Neural progenitor cell (in vitro differentiated cells): ENCODE data around the gene GPA33. TPM values are rescaled to one million over a fixed set of nuclear protein-coding genes. Genes with fewer than 3 reads are reported as not detected.

Experiments used
- DNase-seq: peaks from one replicate; pipeline ENCODE4 v3.0.0-alpha.2; 2016; ENCODE audit warnings: low spot score
- H2AFZ ChIP-seq: fragments of 200-600 bp; sonication (generic); replicated peaks from 2 replicates; pipeline ENCODE4 v1.6.1; 2016; ENCODE audit warnings: antibody characterized with exemption
- H3F3A ChIP-seq: fragments of 200-600 bp; sonication (generic); 2 replicates; pipeline ENCODE4 v1.6.1; 2016; ENCODE audit warnings: antibody characterized with exemption, low read depth
- H3K27ac ChIP-seq: fragments of 200-600 bp; sonication (generic); 2 replicates; pipeline ENCODE4 v1.5.1; 2016; ENCODE audit warnings: mild to moderate bottlenecking
- H3K27me3 ChIP-seq: fragments of 200-600 bp; sonication (generic); 2 replicates; pipeline ENCODE4 v1.6.1; 2016; ENCODE audit warnings: mild to moderate bottlenecking, moderate library complexity
- H3K36me3 ChIP-seq: fragments of 200-600 bp; sonication (generic); 2 replicates; pipeline ENCODE4 v1.5.1; 2016
- H3K4me1 ChIP-seq: fragments of 200-600 bp; sonication (generic); 2 replicates; pipeline ENCODE4 v1.6.1; 2016; ENCODE audit warnings: mixed run types
- H3K4me2 ChIP-seq: fragments of 200-600 bp; sonication (generic); 2 replicates; pipeline ENCODE4 v1.6.1; 2016
- H3K4me3 ChIP-seq: fragments of 200-600 bp; sonication (generic); 2 replicates; pipeline ENCODE4 v1.5.1; 2016
- H3K79me2 ChIP-seq: fragments of 200-600 bp; sonication (generic); 2 replicates; pipeline ENCODE4 v1.6.1; 2016; ENCODE audit warnings: low read depth
- H3K9ac ChIP-seq: fragments of 200-600 bp; sonication (generic); 2 replicates; pipeline ENCODE4 v1.6.1; 2016
- H3K9me3 ChIP-seq: fragments of 200-600 bp; sonication (generic); 2 replicates; pipeline ENCODE4 v1.5.1; 2016; ENCODE audit warnings: low read depth
- H4K20me1 ChIP-seq: fragments of 200-600 bp; sonication (generic); 2 replicates; pipeline ENCODE4 v1.6.1; 2016; ENCODE audit warnings: low read depth
- H3K27ac Mint-ChIP-seq: 3 replicates; pipeline ENCODE4 v1.8.0; 2021; ENCODE audit warnings: mixed read lengths
- H3K27me3 Mint-ChIP-seq: 2 replicates; pipeline ENCODE4 v1.8.0; 2022; ENCODE audit warnings: low read depth, mild to moderate bottlenecking, inconsistent platforms, moderate library complexity, mixed read lengths; ENCODE audit not compliant: insufficient read depth
- H3K36me3 Mint-ChIP-seq: 3 replicates; pipeline ENCODE4 v1.8.0; 2021; ENCODE audit warnings: mixed read lengths
- H3K4me1 Mint-ChIP-seq: 3 replicates; pipeline ENCODE4 v1.8.0; 2021; ENCODE audit warnings: mixed read lengths
- H3K4me3 Mint-ChIP-seq: 3 replicates; pipeline ENCODE4 v1.8.0; 2021; ENCODE audit warnings: mild to moderate bottlenecking, moderate library complexity, mixed read lengths
- H3K9me3 Mint-ChIP-seq: 3 replicates; pipeline ENCODE4 v1.8.0; 2020; ENCODE audit warnings: mixed read lengths
- CTCF ChIP-seq: fragments of 200-600 bp; sonication (generic); IDR thresholded peaks from 2 replicates; pipeline ENCODE4 v1.5.1; 2017; ENCODE audit warnings: antibody characterized with exemption, mild to moderate bottlenecking
- EZH2 ChIP-seq: fragments of 200-600 bp; sonication (generic); IDR thresholded peaks from 2 replicates; pipeline ENCODE4 v1.6.1; 2017; ENCODE audit warnings: antibody characterized with exemption, mild to moderate bottlenecking, moderate library complexity
- EZH2phosphoT487 ChIP-seq: fragments of 200-600 bp; sonication (generic); IDR thresholded peaks from 2 replicates; pipeline ENCODE4 v1.6.1; 2017; ENCODE audit warnings: antibody characterized with exemption
- total RNA-seq: library from RNA; depleted of rRNA; stranded (reverse); fragments of >200 nt; gene quantifications from 2 replicates; pipeline ENCODE4 v1.2.3, GENCODE V29; 2015; ENCODE audit warnings: low replicate concordance

Gene GPA33
- total RNA-seq, 1 donor from 2014 or later, result 0.52 TPM

GRCh38 chr1:167116174-167116573, 26.0 kb upstream of the GPA33 start:
- Histone ChIP-seq H3K4me3 (no peak overlapping the region), H3K4me2 (no peak overlapping the region), H3K27me3 (peaks cover 12% of the 10 kb centered on the region), H3K27ac (no peak overlapping the region), H3K36me3 (no peaks in the 10 kb centered on the region), H3F3A (peaks cover 4% of the 10 kb centered on the region), H3K9ac (no peak overlapping the region), H3K79me2 (no peaks in the 10 kb centered on the region), H3K4me1 (peaks cover 8% of the 10 kb centered on the region), H3K9me3 (no peaks in the 10 kb centered on the region), H4K20me1 (no peaks in the 10 kb centered on the region), H2AFZ (no peak overlapping the region)
- no peak for TF ChIP-seq CTCF
- no peak for TF ChIP-seq EZH2phosphoT487
- TF ChIP-seq EZH2, result no peak
- Mint-ChIP-seq H3K4me1 (peaks cover 14% of the 10 kb centered on the region), H3K4me3 (no peak overlapping the region), H3K27me3 (peaks cover 2% of the 10 kb centered on the region), H3K9me3 (peaks cover 6% of the 10 kb centered on the region), H3K27ac (no peak overlapping the region), H3K36me3 (no peaks in the 10 kb centered on the region)
- DNase-seq, result no peak

- no peaks in the 10 kb centered on the region for H3K36me3 ChIP-seq
- no peak overlapping the region for H3K4me3 ChIP-seq
- no peaks in the 10 kb centered on the region for H4K20me1 ChIP-seq
- H2AFZ ChIP-seq, result peak overlapping the region; percentile 42
- Mint-ChIP-seq H3K36me3 (no peaks in the 10 kb centered on the region), H3K27ac (peak overlapping the region; percentile 59), H3K4me3 (no peak overlapping the region), H3K4me1 (peaks cover 14% of the 10 kb centered on the region), H3K9me3 (peaks cover 11% of the 10 kb centered on the region), H3K27me3 (peaks cover 2% of the 10 kb centered on the region)
- H3K27ac ChIP-seq, result no peak overlapping the region
- H3K79me2 ChIP-seq, result no peaks in the 10 kb centered on the region
- no peak overlapping the region for H3K9ac ChIP-seq
- H3F3A ChIP-seq, result peaks cover 4% of the 10 kb centered on the region
- DNase-seq, result no peak
- H3K27me3 ChIP-seq, result peaks cover 6% of the 10 kb centered on the region
- peaks cover 8% of the 10 kb centered on the region for H3K4me1 ChIP-seq
- no peaks in the 10 kb centered on the region for H3K9me3 ChIP-seq
- H3K4me2 ChIP-seq, result no peak overlapping the region
- TF ChIP-seq EZH2, result no peak
- no peak for TF ChIP-seq EZH2phosphoT487
- TF ChIP-seq CTCF, result no peak
Measured at GRCh38 chr1:167115655-167116054, 25.5 kb upstream of the GPA33 start.

- Mint-ChIP-seq H3K27me3 (peaks cover 2% of the 10 kb centered on the region), H3K9me3 (peaks cover 19% of the 10 kb centered on the region), H3K4me3 (no peak overlapping the region), H3K36me3 (no peaks in the 10 kb centered on the region), H3K4me1 (peaks cover 12% of the 10 kb centered on the region), H3K27ac (no peak overlapping the region)
- no peaks in the 10 kb centered on the region for H4K20me1 ChIP-seq
- peaks cover 4% of the 10 kb centered on the region for H3K4me1 ChIP-seq
- no peak for TF ChIP-seq EZH2
- no peak for TF ChIP-seq EZH2phosphoT487
- no peak for TF ChIP-seq CTCF
- H3K27ac ChIP-seq, result no peak overlapping the region
- no peaks in the 10 kb centered on the region for H3K9me3 ChIP-seq
- H3F3A ChIP-seq, result peaks cover 4% of the 10 kb centered on the region
- H3K4me3 ChIP-seq, result no peak overlapping the region
- H3K4me2 ChIP-seq, result no peak overlapping the region
- no peaks in the 10 kb centered on the region for H3K79me2 ChIP-seq
- no peak for DNase-seq
- no peak overlapping the region for H3K9ac ChIP-seq
- H3K36me3 ChIP-seq, result no peaks in the 10 kb centered on the region
- no peaks in the 10 kb centered on the region for H3K27me3 ChIP-seq
- H2AFZ ChIP-seq, result no peak overlapping the region
Measured at GRCh38 chr1:167114725-167115124, 24.5 kb upstream of the GPA33 start.
